Heart right ventricle (tissue), 16 donors: ENCODE measurements around the gene LDB2. TPM values are rescaled to one million over a fixed set of nuclear protein-coding genes. Genes with fewer than 3 reads are reported as not detected.

Source experiments
- ATAC-seq, 8 donors: fragments of 200-7000 bp; cut with Tn5 transposase; one replicate each; pipeline ENCODE4 v1.9.1; 2020; ENCODE audit warnings: mild to moderate bottlenecking in 8 of 8, moderate library complexity in 8 of 8, moderate number of reproducible peaks in 1 of 8
- DNase-seq, 2 donors: peaks; one replicate each; pipeline ENCODE4 v3.0.0-alpha.2; 2020
- H3K27ac ChIP-seq, 10 donors: fragments of 200-600 bp; sonication (generic) in 2 of 10; one replicate each; pipeline versions ENCODE4 v1.5.0 to v1.8.0; 2020 to 2022; ENCODE audit warnings: mild to moderate bottlenecking in 3 of 10
- H3K27me3 ChIP-seq, 7 donors: fragments of 200-600 bp; one replicate each; pipeline ENCODE4 v1.8.0; 2021 to 2022; ENCODE audit warnings: mild to moderate bottlenecking in 2 of 7
- H3K36me3 ChIP-seq, 9 donors: fragments of 200-600 bp; sonication (generic) in 1 of 9; one replicate each; pipeline versions ENCODE4 v1.5.0 to v1.8.0; 2020 to 2022; ENCODE audit warnings: mild to moderate bottlenecking in 2 of 9
- H3K4me1 ChIP-seq, 9 donors: fragments of 200-600 bp; sonication (generic) in 1 of 9; one replicate each; pipeline versions ENCODE4 v1.5.0 to v1.8.0; 2020 to 2022; ENCODE audit warnings: mild to moderate bottlenecking in 4 of 9
- H3K4me3 ChIP-seq, 10 donors: fragments of 200-600 bp; sonication (generic) in 2 of 10; one replicate each; pipeline versions ENCODE4 v1.5.0 to v1.8.0; 2020 to 2022; ENCODE audit warnings: mild to moderate bottlenecking in 7 of 10, moderate library complexity in 2 of 10
- H3K9me3 ChIP-seq, 11 donors: fragments of 200-600 bp in 10 of 11; sonication (generic) in 2 of 11; one replicate each; pipeline versions ENCODE4 v1.5.0 to v1.8.0; 2013 to 2022; ENCODE audit warnings: mild to moderate bottlenecking in 2 of 11, control low read depth in 1 of 11, moderate library complexity in 1 of 11
- CTCF ChIP-seq, 9 donors: fragments of 200-600 bp; sonication (generic) in 2 of 9; IDR thresholded peaks; one replicate each; pipeline versions ENCODE4 v1.5.0 to v1.8.0; 2021 to 2022; ENCODE audit warnings: antibody characterized with exemption in 9 of 9, mild to moderate bottlenecking in 5 of 9, moderate library complexity in 1 of 9
- WGBS, 2 donors: extraction: QIAGEN DNeasy Blood & Tissue Kit; methylation state at CpG; one replicate each; pipeline ENCODE4 v1.1.7; 2013; ENCODE audit warnings: inconsistent platforms in 1 of 2; 5-methylcytosine and 5-hydroxymethylcytosine counted together
- intact Hi-C, 10 donors: fragments of 100-400 bp; cut with DNase I; formaldehyde crosslinking; loops; one replicate each; pipeline versions ENCODE4 v1.11.1 to v1.14.2; 2022
- polyA plus RNA-seq, 2 donors: library from polyadenylated mRNA; stranded (reverse); fragments of 200-250 nt; gene quantifications; one replicate each; pipeline ENCODE4 v1.2.3, GENCODE V29; 2013
- total RNA-seq, 10 donors: library from RNA; stranded (reverse); fragmentation: NEBNext Ultra II Directional in 3 of 10; extraction: Animal tissue kit (Norgen Biotek cat#: 25700) in 3 of 10; gene quantifications; one replicate each; pipeline versions ENCODE4 v1.2.1 to v1.2.4, GENCODE V29; 2021 to 2023
- donor health status: Arrhythmogenic right ventricular cardiomyopathy.
- donor health status: ischemic (EF 13 %, LVEDD 7.1; RV severe dilation, severe dysfunction).
- donor health status: healthy with polysubstance abuse.
- donor health status: DM: no; HTN: yes; CAD: no.
- donor health status: DM: no; HTN: no; CAD: no.
- donor health status: ischemic (EF 25% LVEDD 6.9; RV normal size, moderate dysfunction).
- donor health status: ischemic (EF 25% LVEDD 5.7; RV mildly dilated, moderate dysfunction).
- donor health status: healthy.
- donor health status: DM: yes; HTN: yes; CAD: no.
- donor health status: Ischemic cardiomyopathy.
- donor health status: ischemic (EF 35%, LVEDD 5.7; RV mildly dilated, moderate dysfunction).
- donor health status: nonischemic (EF 11% LVEDD 7.7; RV severe dilation, severe dysfunction).
- donor health status: DM: yes; HTN: yes; CAD: no.
- donor health status: PGD.
- donor health status: ischemic (EF 29% LVEDD 5.4; RV normal size, mild dysfunction).
- donor health status: nonischemic (EF 23%, LVEDD 6.1; RV moderate dilation, normal function).

Gene LDB2
- total and polyA plus RNA-seq, 12 donors: 14.5 to 43.3 (median 23.5) TPM

GRCh38 chr4:16484711-16485110, 413.7 kb downstream of the LDB2 start:
- WGBS, 2 donors: 75 to 76% methylated on average over 4 of the region's 4 CpGs
- H3K9me3 ChIP-seq: no peaks in the 10 kb centered on the region
- H3K27ac ChIP-seq: no peak overlapping the region
- ATAC-seq: no peak
- peaks cover 0 to 11% (median 0%) of the 10 kb centered on the region in 9 donors for H3K4me1 ChIP-seq
- DNase-seq: no peak
- intact Hi-C loops: no loop called here
- H3K4me3 ChIP-seq: no peak overlapping the region
- no peak for TF ChIP-seq CTCF (IDR thresholded peaks at IDR 0.05)
- H3K27me3 ChIP-seq: no peaks in the 10 kb centered on the region
- no peaks in the 10 kb centered on the region for H3K36me3 ChIP-seq

GRCh38 chr4:16483540-16483939, 414.9 kb downstream of the LDB2 start:
- Histone ChIP-seq H3K4me1 (peaks cover 0 to 12% (median 0%) of the 10 kb centered on the region in 9 donors), H3K27ac (no peak overlapping the region), H3K4me3 (no peak overlapping the region), H3K9me3 (no peaks in the 10 kb centered on the region), H3K27me3 (no peaks in the 10 kb centered on the region), H3K36me3 (no peaks in the 10 kb centered on the region)
- ATAC-seq: no peak
- DNase-seq: no peak
- intact Hi-C loops: no loop called here
- 85 to 88% methylated on average over 5 of the region's 5 CpGs for WGBS, 2 donors
- no peak for TF ChIP-seq CTCF (IDR thresholded peaks at IDR 0.05)

- no peaks in the 10 kb centered on the region for H3K27me3 ChIP-seq
These were observed 418.4 kb downstream of the LDB2 start for GRCh38 chr4:16480011-16480410.

GRCh38 chr4:16472537-16472936, 425.9 kb downstream of the LDB2 start:
- DNase-seq (no peak), ATAC-seq (no peak)
- WGBS, 2 donors: 85 to 94% methylated on average over 1 of the region's 1 CpG
- peaks cover 0 to 40% (median 24%) of the 10 kb centered on the region in 11 donors for H3K9me3 ChIP-seq
- no peaks in the 10 kb centered on the region for H3K27me3 ChIP-seq
- no peaks in the 10 kb centered on the region for H3K4me1 ChIP-seq
- intact Hi-C loops: no loop called here
- no peaks in the 10 kb centered on the region for H3K36me3 ChIP-seq
- H3K27ac ChIP-seq: no peak overlapping the region
- TF ChIP-seq CTCF (IDR thresholded peaks at IDR 0.05): no peak
- no peak overlapping the region for H3K4me3 ChIP-seq

More at GRCh38 chr4:16480011-16480410, 418.4 kb downstream of the LDB2 start:
- H3K4me1 ChIP-seq: peaks cover 0 to 12% (median 0%) of the 10 kb centered on the region in 9 donors
- WGBS, 2 donors: 53 to 72% methylated on average over 2 of the region's 2 CpGs
- no peak overlapping the region for H3K4me3 ChIP-seq
- ATAC-seq: no peak
- TF ChIP-seq CTCF (IDR thresholded peaks at IDR 0.05): no peak
- H3K36me3 ChIP-seq: no peaks in the 10 kb centered on the region
- no peak overlapping the region for H3K27ac ChIP-seq
- no peak for DNase-seq
- intact Hi-C loops: no loop called here
- peaks cover 0 to 9% (median 0%) of the 10 kb centered on the region in 11 donors for H3K9me3 ChIP-seq
